HG03064 (cell line): ENCODE results near the gene RBM10.
A peak's percentile ranks its signal among the peaks of the same experiment; 100 is the strongest.

Experiments
- ATAC-seq: cut with Tn5 transposase; IDR thresholded peaks from one replicate; pipeline ENCODE4 v1.9.1; 2021; ENCODE audit warnings: low read depth; ENCODE audit not compliant: unreplicated experiment

RBM10 gene

GRCh38 chrX:47216393-47216925 is 71.4 kb downstream of the RBM10 start:
- no peak for ATAC-seq

- no peak for ATAC-seq
These were observed 72.3 kb downstream of the RBM10 start for GRCh38 chrX:47217121-47217851.

- ATAC-seq = peak; percentile 83
These were observed 72.8 kb downstream of the RBM10 start for GRCh38 chrX:47217852-47218279.

GRCh38 chrX:47218280-47218919 is 73.4 kb downstream of the RBM10 start, which contains the start of gene CDK16:
TSS of gene CDK16 (plus strand) at chrX:47218681. CDS start at chrX:47223558, 4,877 bp downstream.
- ATAC-seq = peak; percentile 48

- ATAC-seq = no peak
These were observed 74.1 kb downstream of the RBM10 start for GRCh38 chrX:47218920-47219815.

GRCh38 chrX:47221756-47222155 is 76.7 kb downstream of the RBM10 start:
- ATAC-seq = no peak

- ATAC-seq = no peak
These were observed 77.8 kb downstream of the RBM10 start for GRCh38 chrX:47222751-47223350.

GRCh38 chrX:47223476-47224250 is 78.6 kb downstream of the RBM10 start:
- ATAC-seq = no peak

- no peak for ATAC-seq
These were observed 79.4 kb downstream of the RBM10 start for GRCh38 chrX:47224266-47224895.

GRCh38 chrX:47224896-47225290 is 79.9 kb downstream of the RBM10 start:
- ATAC-seq = no peak

- ATAC-seq = no peak
These were observed 81.0 kb downstream of the RBM10 start for GRCh38 chrX:47226071-47226470.

- ATAC-seq = no peak
These were observed 81.7 kb downstream of the RBM10 start for GRCh38 chrX:47226531-47227333.

GRCh38 chrX:47227334-47227583 is 82.2 kb downstream of the RBM10 start:
- ATAC-seq = no peak

- no peak for ATAC-seq
These were observed 83.7 kb downstream of the RBM10 start for GRCh38 chrX:47228550-47229270.

GRCh38 chrX:47229427-47229826 is 84.4 kb downstream of the RBM10 start:
- ATAC-seq = no peak

- no peak for ATAC-seq
These were observed 85.3 kb downstream of the RBM10 start for GRCh38 chrX:47230136-47230868.

- no peak for ATAC-seq
These were observed 86.1 kb downstream of the RBM10 start for GRCh38 chrX:47231167-47231566.
